Lower leg skin (tissue), 3 donors: ENCODE data around the gene OVOL1.

ENCODE experiments used
- CTCF ChIP-seq, 3 donors: fragments of 450-650 bp; IDR thresholded peaks; one replicate each; pipeline ENCODE4 v1.5.1; 2016; ENCODE audit warnings: antibody characterized with exemption in 3 of 3, mild to moderate bottlenecking in 3 of 3, moderate library complexity in 2 of 3
- POLR2A ChIP-seq, 2 donors: fragments of 450-650 bp; IDR thresholded peaks; one replicate each; pipeline ENCODE4 v1.6.1; 2016 to 2017; ENCODE audit warnings: antibody characterized with exemption in 2 of 2, mild to moderate bottlenecking in 1 of 2, moderate library complexity in 1 of 2

GRCh38 chr11:65777821-65778361 is 9.0 kb upstream of the OVOL1 start:
- no peak for TF ChIP-seq CTCF (IDR thresholded peaks at IDR 0.05)
- no peak for TF ChIP-seq POLR2A (IDR thresholded peaks at IDR 0.05)
